WTC11 (cell line): ENCODE results near the gene CNTFR.

Experiments used
- ATF2 ChIP-seq: sonication (generic); formaldehyde crosslinking; IDR thresholded peaks from 2 replicates; pipeline ENCODE4 v1.8.1; 2022; ENCODE audit warnings: low read depth, missing genetic modification reagents, borderline replicate concordance
- ATF6 ChIP-seq: sonication (generic); formaldehyde crosslinking; IDR thresholded peaks from 2 replicates; pipeline ENCODE4 v1.8.1; 2023; ENCODE audit warnings: mild to moderate bottlenecking, missing genetic modification reagents
- CREB1 ChIP-seq: sonication (generic); formaldehyde crosslinking; IDR thresholded peaks from 2 replicates; pipeline ENCODE4 v1.8.0; 2023; ENCODE audit warnings: mild to moderate bottlenecking, missing genetic modification reagents
- CTCF ChIP-seq: fragments of 200-600 bp; IDR thresholded peaks from 2 replicates; pipeline ENCODE4 v1.8.0; 2022; ENCODE audit warnings: antibody characterized with exemption
- ETV6 ChIP-seq: sonication (generic); formaldehyde crosslinking; IDR thresholded peaks from 2 replicates; pipeline ENCODE4 v1.8.1; 2022; ENCODE audit warnings: mild to moderate bottlenecking, missing genetic modification reagents
- FOXP1 ChIP-seq: sonication (generic); formaldehyde crosslinking; IDR thresholded peaks from 2 replicates; pipeline ENCODE4 v1.8.0; 2022; ENCODE audit warnings: missing genetic modification reagents, mild to moderate bottlenecking, moderate library complexity, borderline replicate concordance
- FOXP4 ChIP-seq: sonication (generic); formaldehyde crosslinking; IDR thresholded peaks from 2 replicates; pipeline ENCODE4 v1.8.0; 2022; ENCODE audit warnings: mild to moderate bottlenecking, missing genetic modification reagents
- MAX ChIP-seq: sonication (generic); formaldehyde crosslinking; IDR thresholded peaks from 2 replicates; pipeline ENCODE4 v1.8.0; 2022; ENCODE audit warnings: mild to moderate bottlenecking, missing genetic modification reagents
- MXD4 ChIP-seq: fragments of 250-450 bp; sonication (Bioruptor Pico); IDR thresholded peaks from 2 replicates; pipeline ENCODE4 v1.8.0; 2021; ENCODE audit warnings: mild to moderate bottlenecking, moderate library complexity, borderline replicate concordance
- NFYB ChIP-seq: sonication (generic); formaldehyde crosslinking; conservative IDR thresholded peaks from 2 replicates; pipeline ENCODE4 v1.8.0; 2022; ENCODE audit warnings: low read depth, missing genetic modification reagents
- NR2C2 ChIP-seq: sonication (generic); formaldehyde crosslinking; IDR thresholded peaks from 2 replicates; pipeline ENCODE4 v1.8.0; 2022; ENCODE audit warnings: mild to moderate bottlenecking, missing genetic modification reagents
- SOX15 ChIP-seq: fragments of 250-450 bp; sonication (Bioruptor Pico); IDR thresholded peaks from 2 replicates; pipeline ENCODE4 v1.9.0; 2021; ENCODE audit warnings: mild to moderate bottlenecking
- ZNF416 ChIP-seq: fragments of 250-450 bp; sonication (Bioruptor Pico); IDR thresholded peaks from 2 replicates; pipeline ENCODE4 v1.9.0; 2021; ENCODE audit warnings: mild to moderate bottlenecking, inconsistent platforms

- no peak for TF ChIP-seq MXD4 (CRISPR knock-in tag)
- TF ChIP-seq CTCF: no peak
- TF ChIP-seq NFYB (CRISPR knock-in tag): no peak
- no peak for TF ChIP-seq CREB1 (CRISPR knock-in tag)
- no peak for TF ChIP-seq NR2C2
- TF ChIP-seq ZNF416: no peak
- no peak for TF ChIP-seq SOX15 (CRISPR knock-in tag)
- no peak for TF ChIP-seq MAX (CRISPR knock-in tag)
- no peak for TF ChIP-seq FOXP1 (CRISPR knock-in tag)
- TF ChIP-seq ATF6: no peak
- no peak for TF ChIP-seq FOXP4 (CRISPR knock-in tag)
- no peak for TF ChIP-seq ETV6
- TF ChIP-seq ATF2 (CRISPR knock-in tag): no peak
These were observed 45.2 kb upstream of the CNTFR start for GRCh38 chr9:34634551-34635248.
